ENCODE results near the gene PCDH9. TPM values are rescaled to one million over a fixed set of nuclear protein-coding genes. Genes with fewer than 3 reads are reported as not detected.

PCDH9 gene
- total and polyA plus RNA-seq, 10 donors, result 0.24 to 8.1 (median 3.8) TPM

DNA sequence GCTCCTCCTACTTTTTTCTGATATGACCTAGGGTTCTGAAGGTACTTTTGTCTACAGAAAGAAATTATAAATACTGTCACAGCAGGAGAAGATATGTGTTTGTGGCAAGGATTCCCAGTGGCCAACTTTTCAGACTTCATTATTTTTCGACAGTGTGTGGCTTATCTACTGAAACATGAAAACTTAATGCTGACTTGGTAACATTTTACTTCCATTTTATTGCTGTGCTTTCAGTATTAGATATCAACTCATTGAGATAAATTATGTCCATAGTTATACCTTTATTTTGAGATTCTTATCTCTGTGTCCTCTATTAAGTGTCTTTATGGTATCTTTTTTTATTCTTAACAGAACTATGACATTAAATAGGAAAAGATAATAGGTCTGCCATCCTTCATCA is 700.0 kb downstream of the PCDH9 start:
- DNase-seq, result no peak
- intact Hi-C loops (cut with DNase I; ENCODE audit: low total_unique reads), result no loop called here
- Histone ChIP-seq H3K4me1 (no peaks in the 10 kb centered on the region), H3K36me3 (no peaks in the 10 kb centered on the region), H3K27ac (no peak overlapping the region), H3K4me3 (no peak overlapping the region), H3K27me3 (replicated peaks in 1 of 7) (no peaks in the 10 kb centered on the region), H3K9me3 (no peaks in the 10 kb centered on the region)
- TF ChIP-seq POLR2AphosphoS5 (IDR thresholded peaks at IDR 0.05) (no peak), POLR2A (IDR thresholded peaks at IDR 0.05) (no peak)
- TF ChIP-seq, protein P1, sequence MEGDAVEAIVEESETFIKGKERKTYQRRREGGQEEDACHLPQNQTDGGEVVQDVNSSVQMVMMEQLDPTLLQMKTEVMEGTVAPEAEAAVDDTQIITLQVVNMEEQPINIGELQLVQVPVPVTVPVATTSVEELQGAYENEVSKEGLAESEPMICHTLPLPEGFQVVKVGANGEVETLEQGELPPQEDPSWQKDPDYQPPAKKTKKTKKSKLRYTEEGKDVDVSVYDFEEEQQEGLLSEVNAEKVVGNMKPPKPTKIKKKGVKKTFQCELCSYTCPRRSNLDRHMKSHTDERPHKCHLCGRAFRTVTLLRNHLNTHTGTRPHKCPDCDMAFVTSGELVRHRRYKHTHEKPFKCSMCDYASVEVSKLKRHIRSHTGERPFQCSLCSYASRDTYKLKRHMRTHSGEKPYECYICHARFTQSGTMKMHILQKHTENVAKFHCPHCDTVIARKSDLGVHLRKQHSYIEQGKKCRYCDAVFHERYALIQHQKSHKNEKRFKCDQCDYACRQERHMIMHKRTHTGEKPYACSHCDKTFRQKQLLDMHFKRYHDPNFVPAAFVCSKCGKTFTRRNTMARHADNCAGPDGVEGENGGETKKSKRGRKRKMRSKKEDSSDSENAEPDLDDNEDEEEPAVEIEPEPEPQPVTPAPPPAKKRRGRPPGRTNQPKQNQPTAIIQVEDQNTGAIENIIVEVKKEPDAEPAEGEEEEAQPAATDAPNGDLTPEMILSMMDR (IDR thresholded peaks at IDR 0.05 in 8 of 11, conservative IDR thresholded peaks at IDR 0.05 in 3 of 11), result no peak
- WGBS, 5 donors, result 70 to 88% (median 82%) methylated on average over 1 of the region's 1 CpG

DNA sequence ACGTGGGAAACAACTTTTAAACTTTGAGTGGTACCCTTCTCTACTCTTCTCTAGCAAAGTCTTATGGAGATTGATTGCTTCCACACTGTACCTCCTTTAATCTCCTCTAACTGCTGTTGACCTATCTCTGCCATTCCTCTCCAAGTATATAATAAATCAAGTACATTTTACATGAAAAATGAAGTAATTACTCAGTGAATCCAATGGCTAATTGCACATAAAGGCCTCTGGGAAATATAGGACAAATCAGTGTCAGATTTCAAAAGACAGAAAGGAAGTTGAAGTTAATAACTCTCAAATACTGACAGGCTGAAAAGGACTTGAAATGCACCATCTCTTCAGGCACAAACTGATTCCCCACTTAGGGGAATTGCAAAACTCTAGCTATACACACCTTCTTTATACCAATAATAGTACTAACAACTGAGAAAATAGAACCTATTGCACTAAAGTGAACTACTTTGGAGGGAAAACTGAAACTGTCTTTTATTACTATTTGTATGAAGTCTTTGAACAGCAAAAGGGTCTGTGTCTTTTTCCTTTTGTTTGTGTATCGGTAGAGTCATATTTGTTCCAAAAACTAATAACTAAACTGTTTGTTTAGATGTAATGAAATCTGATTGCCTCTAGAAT is 701.1 kb downstream of the PCDH9 start:
- H3K27ac ChIP-seq, result no peak overlapping the region
- DNase-seq, result no peak
- H3K9me3 ChIP-seq, result no peaks in the 10 kb centered on the region
- TF ChIP-seq POLR2AphosphoS5 (IDR thresholded peaks at IDR 0.05), result no peak
- TF ChIP-seq, protein P1 (IDR thresholded peaks at IDR 0.05 in 8 of 11, conservative IDR thresholded peaks at IDR 0.05 in 3 of 11), result no peak
- no peak for TF ChIP-seq POLR2A (IDR thresholded peaks at IDR 0.05)
- no peaks in the 10 kb centered on the region for H3K27me3 ChIP-seq (replicated peaks in 1 of 7)
- WGBS, 5 donors, result 65 to 76% (median 70%) methylated on average over 2 of the region's 2 CpGs
- no peaks in the 10 kb centered on the region for H3K36me3 ChIP-seq
- intact Hi-C loops (cut with DNase I; ENCODE audit: low total_unique reads), result no loop called here
- no peak overlapping the region for H3K4me3 ChIP-seq
- H3K4me1 ChIP-seq, result no peaks in the 10 kb centered on the region

DNA sequence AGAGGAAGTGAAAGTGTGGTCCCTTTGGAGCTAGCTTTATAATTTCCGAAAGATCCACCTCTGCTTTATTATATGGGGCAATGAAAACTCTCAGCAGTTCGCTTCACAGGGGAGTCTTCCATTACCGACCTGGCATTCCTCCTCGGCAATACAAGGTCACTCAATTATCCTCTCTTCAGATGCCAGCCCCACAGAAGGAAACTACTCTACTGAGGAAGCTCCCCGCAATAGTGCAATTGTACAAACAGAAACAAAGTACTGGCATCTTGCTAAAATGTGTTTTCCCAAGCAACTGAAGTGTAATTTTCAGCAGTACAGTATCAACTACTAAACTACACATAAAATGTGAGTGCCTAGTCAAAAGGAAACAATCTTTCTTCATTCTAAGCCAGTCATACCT is 702.0 kb downstream of the PCDH9 start:
- TF ChIP-seq, protein P1 (IDR thresholded peaks at IDR 0.05 in 8 of 11, conservative IDR thresholded peaks at IDR 0.05 in 3 of 11), result no peak
- TF ChIP-seq POLR2AphosphoS5 (IDR thresholded peaks at IDR 0.05), result no peak
- TF ChIP-seq POLR2A (IDR thresholded peaks at IDR 0.05), result no peak
- Histone ChIP-seq H3K27ac (no peak overlapping the region), H3K9me3 (no peaks in the 10 kb centered on the region), H3K4me3 (no peak overlapping the region), H3K27me3 (replicated peaks in 1 of 7) (no peaks in the 10 kb centered on the region), H3K4me1 (no peaks in the 10 kb centered on the region), H3K36me3 (no peaks in the 10 kb centered on the region)
- intact Hi-C loops (cut with DNase I; ENCODE audit: low total_unique reads), result no loop called here
- WGBS, 5 donors, result 65 to 80% (median 74%) methylated on average over 5 of the region's 5 CpGs
- no peak for DNase-seq

DNA sequence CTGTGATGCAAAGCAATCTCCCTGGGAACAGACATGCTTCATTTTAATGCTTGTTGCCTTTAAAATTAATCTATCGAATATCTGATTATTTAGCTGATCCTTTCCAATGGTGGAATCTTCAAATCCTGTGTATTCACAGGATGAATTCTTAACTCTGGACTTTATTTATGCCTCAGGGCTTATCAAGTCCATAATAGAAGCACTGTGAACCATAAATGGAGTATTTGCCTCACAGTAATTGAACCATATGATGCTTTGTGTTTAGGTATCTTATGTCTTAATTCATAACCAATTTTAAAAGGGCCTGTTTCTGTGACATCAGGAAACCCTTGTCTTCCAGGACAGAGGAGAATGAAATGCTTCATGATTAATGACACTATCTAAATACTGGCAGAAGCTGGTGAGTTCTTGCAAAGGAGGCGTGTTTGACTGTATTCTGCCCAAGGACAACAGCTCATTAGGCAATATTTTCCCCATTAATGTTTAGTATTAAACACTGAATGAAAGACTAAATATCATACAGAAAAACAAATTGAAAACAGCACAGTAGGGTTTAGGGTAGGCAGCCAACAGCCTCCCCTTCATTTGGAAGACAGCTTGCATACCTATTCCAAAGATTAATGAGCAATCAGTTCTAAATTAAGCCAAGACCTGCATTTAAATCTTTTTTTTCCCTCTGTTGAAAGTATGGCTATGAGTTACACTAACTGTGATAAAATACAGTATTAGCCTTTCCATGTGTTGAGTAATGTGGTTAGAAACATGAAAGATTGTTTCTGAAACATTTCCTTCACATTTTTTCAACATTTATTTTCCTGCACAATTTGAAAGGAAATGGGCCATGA is 709.4 kb downstream of the PCDH9 start:
- no peak overlapping the region for H3K27ac ChIP-seq
- H3K9me3 ChIP-seq, result no peaks in the 10 kb centered on the region
- intact Hi-C loops (cut with DNase I; ENCODE audit: low total_unique reads), result no loop called here
- WGBS, 5 donors, result 66 to 83% (median 76%) methylated on average over 2 of the region's 2 CpGs
- no peaks in the 10 kb centered on the region for H3K27me3 ChIP-seq (replicated peaks in 1 of 7)
- no peak for DNase-seq
- TF ChIP-seq POLR2AphosphoS5 (IDR thresholded peaks at IDR 0.05) (no peak), POLR2A (IDR thresholded peaks at IDR 0.05) (no peak)
- TF ChIP-seq, protein P1 (IDR thresholded peaks at IDR 0.05 in 8 of 11, conservative IDR thresholded peaks at IDR 0.05 in 3 of 11), result no peak
- no peaks in the 10 kb centered on the region for H3K4me1 ChIP-seq
- H3K36me3 ChIP-seq, result no peaks in the 10 kb centered on the region
- H3K4me3 ChIP-seq, result no peak overlapping the region
